GM12891 (cell line): ENCODE results near the gene KLHL4.
"Not testable (repeated sequence)": the region's sequence is repeated elsewhere in the genome, so short reads cannot be mapped to it uniquely, and the experiment has no call there.

Experiments
- PAX5 ChIP-seq: IDR thresholded peaks from 2 replicates; pipeline ENCODE4 v1.6.1; 2011; ENCODE audit warnings: low read length, moderate library complexity, mild to moderate bottlenecking; ENCODE audit not compliant: insufficient read depth, severe bottlenecking
- POLR2A ChIP-seq: IDR thresholded peaks from 2 replicates; pipeline ENCODE4 v1.6.1; 2011; ENCODE audit warnings: low read depth, low read length, control low read depth

- TF ChIP-seq PAX5, POLR2A: not testable (repeated sequence)
Observed at GRCh38 chrX:87478703-87479102, 38.9 kb upstream of the KLHL4 start.
